Upper lobe of right lung (tissue), 1 donor: ENCODE results near the gene MPZL2. TPM values are rescaled to one million over a fixed set of nuclear protein-coding genes. Genes with fewer than 3 reads are reported as not detected.
"Not testable (repeated sequence)": the region's sequence is repeated elsewhere in the genome, so short reads cannot be mapped to it uniquely, and the experiment has no call there.

Experiments used
- ATAC-seq: fragments of 200-7000 bp; cut with Tn5 transposase; one replicate; pipeline ENCODE4 v1.9.1; 2020; ENCODE audit warnings: mild to moderate bottlenecking, moderate library complexity
- DNase-seq: peaks from one replicate; pipeline ENCODE4 v3.0.0-alpha.2; 2020
- H3K27ac ChIP-seq: fragments of 200-600 bp; one replicate; pipeline ENCODE4 v1.8.0; 2022
- H3K27me3 ChIP-seq: fragments of 200-600 bp; one replicate; pipeline ENCODE4 v1.8.0; 2022; ENCODE audit warnings: mild to moderate bottlenecking
- H3K36me3 ChIP-seq: fragments of 200-600 bp; one replicate; pipeline ENCODE4 v1.8.0; 2022
- H3K4me1 ChIP-seq: fragments of 200-600 bp; one replicate; pipeline ENCODE4 v1.8.0; 2022
- H3K4me3 ChIP-seq: fragments of 200-600 bp; one replicate; pipeline ENCODE4 v1.8.0; 2022; ENCODE audit warnings: mild to moderate bottlenecking
- H3K9me3 ChIP-seq: fragments of 200-600 bp; one replicate; pipeline ENCODE4 v1.8.0; 2022
- intact Hi-C: fragments of 100-400 bp; cut with DNase I; formaldehyde crosslinking; loops from one replicate; pipeline ENCODE4 v1.11.0; 2022
- total RNA-seq: library from RNA; stranded (reverse); fragmentation: NEBNext Ultra II Directional; extraction: Animal tissue kit (Norgen Biotek cat#: 25700); gene quantifications from one replicate; pipeline ENCODE4 v1.2.1, GENCODE V29; 2021
- TF ChIP-seq, protein P1 (sequence below): fragments of 200-600 bp; IDR thresholded peaks from one replicate; pipeline ENCODE4 v1.8.0; 2022; ENCODE audit warnings: antibody characterized with exemption
- donor health status: DM: no; HTN: yes; CAD: no; lungs with severe emphysema.

MPZL2 gene
- total RNA-seq, 1 donor from 2014 or later, result 119 TPM

DNA sequence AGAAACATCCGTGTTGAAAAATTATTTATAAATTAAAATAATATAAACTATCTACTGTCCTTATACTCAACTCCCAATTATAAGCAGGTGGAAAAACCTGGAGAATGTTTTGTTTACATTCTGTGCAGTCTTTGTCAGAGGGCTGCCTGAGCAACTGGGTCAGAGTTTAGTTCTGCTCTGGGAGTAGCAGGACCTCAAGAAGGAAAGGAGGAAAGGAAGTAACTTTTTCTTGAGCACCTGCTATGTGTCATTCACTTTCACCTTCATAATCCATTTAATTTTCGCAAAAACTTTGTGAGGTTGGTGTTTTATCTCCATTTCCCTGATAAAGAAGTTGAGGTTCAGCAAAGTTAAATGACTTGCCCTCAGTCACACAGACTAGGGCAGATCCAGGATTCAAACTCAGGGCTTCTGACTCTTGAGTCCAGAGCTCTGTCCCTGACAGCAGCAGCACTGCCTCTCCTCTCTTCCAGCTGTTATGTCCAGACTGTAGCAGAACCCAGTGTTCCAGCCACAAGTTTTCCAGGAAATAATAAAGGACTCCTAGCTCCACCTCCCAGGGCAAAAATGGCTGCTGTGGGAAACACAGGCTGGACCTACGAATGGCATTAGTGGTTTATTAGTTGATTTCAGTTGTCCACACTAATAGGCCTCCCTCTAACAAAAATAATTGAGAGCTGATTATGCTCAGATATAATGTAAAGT lies 46.8 kb upstream of the MPZL2 start:
- DNase-seq (no peak), ATAC-seq (no peak)
- intact Hi-C loops, result no loop called here
- H3K27ac ChIP-seq, result no peak overlapping the region
- no peaks in the 10 kb centered on the region for H3K36me3 ChIP-seq
- no peak overlapping the region for H3K4me3 ChIP-seq
- no peaks in the 10 kb centered on the region for H3K9me3 ChIP-seq
- H3K4me1 ChIP-seq, result peaks cover 13% of the 10 kb centered on the region
- TF ChIP-seq, protein P1, sequence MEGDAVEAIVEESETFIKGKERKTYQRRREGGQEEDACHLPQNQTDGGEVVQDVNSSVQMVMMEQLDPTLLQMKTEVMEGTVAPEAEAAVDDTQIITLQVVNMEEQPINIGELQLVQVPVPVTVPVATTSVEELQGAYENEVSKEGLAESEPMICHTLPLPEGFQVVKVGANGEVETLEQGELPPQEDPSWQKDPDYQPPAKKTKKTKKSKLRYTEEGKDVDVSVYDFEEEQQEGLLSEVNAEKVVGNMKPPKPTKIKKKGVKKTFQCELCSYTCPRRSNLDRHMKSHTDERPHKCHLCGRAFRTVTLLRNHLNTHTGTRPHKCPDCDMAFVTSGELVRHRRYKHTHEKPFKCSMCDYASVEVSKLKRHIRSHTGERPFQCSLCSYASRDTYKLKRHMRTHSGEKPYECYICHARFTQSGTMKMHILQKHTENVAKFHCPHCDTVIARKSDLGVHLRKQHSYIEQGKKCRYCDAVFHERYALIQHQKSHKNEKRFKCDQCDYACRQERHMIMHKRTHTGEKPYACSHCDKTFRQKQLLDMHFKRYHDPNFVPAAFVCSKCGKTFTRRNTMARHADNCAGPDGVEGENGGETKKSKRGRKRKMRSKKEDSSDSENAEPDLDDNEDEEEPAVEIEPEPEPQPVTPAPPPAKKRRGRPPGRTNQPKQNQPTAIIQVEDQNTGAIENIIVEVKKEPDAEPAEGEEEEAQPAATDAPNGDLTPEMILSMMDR, result no peak
- H3K27me3 ChIP-seq, result peaks cover 4% of the 10 kb centered on the region

DNA sequence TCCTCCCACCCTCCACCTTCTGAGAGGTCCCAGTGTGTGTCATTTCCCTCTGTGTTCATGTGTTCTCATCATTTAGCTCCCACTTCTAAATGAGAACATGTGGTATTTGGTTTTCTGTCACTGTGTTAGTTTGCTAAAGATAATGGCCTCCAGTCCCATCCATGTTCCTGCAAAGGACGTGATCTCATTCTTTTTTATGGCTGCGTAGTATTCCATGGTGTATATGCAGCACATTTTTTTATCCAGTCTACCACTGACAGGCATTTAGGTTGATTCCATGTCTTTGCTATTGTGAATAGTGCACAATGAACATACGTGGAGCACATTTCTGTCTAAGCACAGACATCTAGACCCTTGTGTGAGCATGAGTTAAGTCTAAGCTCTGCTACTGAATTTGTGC lies 46.2 kb upstream of the MPZL2 start:
- intact Hi-C loops, result no loop called here
- TF ChIP-seq, protein P1, result no peak

DNA sequence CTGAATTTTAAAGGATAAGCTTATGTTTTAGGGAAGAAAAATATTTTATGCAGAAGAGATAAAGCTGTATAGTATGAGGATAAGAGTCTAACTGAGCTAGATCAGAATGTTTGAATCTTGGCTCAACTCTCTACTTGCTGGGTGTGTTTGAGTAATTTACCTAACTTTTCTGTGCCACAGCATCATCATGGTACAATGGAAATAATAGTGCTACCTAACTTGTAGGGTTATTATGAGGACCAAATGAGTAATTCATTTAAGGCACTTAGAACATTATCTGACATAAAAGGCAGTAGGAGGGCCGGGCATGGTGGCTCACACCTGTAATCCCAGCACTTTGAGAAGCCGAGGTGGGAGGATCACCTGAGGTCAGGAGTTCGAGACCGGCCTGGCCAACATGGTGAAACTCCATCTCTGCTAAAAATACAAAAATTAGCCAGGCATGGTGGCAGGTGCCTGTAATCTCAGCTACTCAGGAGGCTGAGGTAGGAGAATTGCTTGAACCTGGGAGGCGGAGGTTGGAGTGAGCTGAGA lies 45.0 kb upstream of the MPZL2 start:
- H3K4me1 ChIP-seq, H3K27ac ChIP-seq, H3K36me3 ChIP-seq, intact Hi-C loops, H3K4me3 ChIP-seq, H3K27me3 ChIP-seq, H3K9me3 ChIP-seq, ATAC-seq, DNase-seq: not testable (repeated sequence)

More for the DNA sequence above, 46.2 kb upstream of the MPZL2 start:
- H3K4me1 ChIP-seq, result peaks cover 7% of the 10 kb centered on the region
- no peak for ATAC-seq
- H3K4me3 ChIP-seq, result no peak overlapping the region
- H3K9me3 ChIP-seq, result no peaks in the 10 kb centered on the region
- peaks cover 4% of the 10 kb centered on the region for H3K27me3 ChIP-seq
- H3K36me3 ChIP-seq, result no peaks in the 10 kb centered on the region
- no peak overlapping the region for H3K27ac ChIP-seq
- no peak for DNase-seq

- no peak for DNase-seq
- Histone ChIP-seq H3K4me1 (peaks cover 5% of the 10 kb centered on the region), H3K27me3 (no peaks in the 10 kb centered on the region), H3K9me3 (no peaks in the 10 kb centered on the region), H3K36me3 (no peaks in the 10 kb centered on the region), H3K27ac (no peak overlapping the region), H3K4me3 (no peak overlapping the region)
- intact Hi-C loops, result no loop called here
- TF ChIP-seq, protein P1, result no peak
- ATAC-seq, result no peak
Observed at GRCh38 chr11:118306556-118306955, 42.5 kb upstream of the MPZL2 start.

- no peak for DNase-seq
- Histone ChIP-seq H3K4me1 (no peaks in the 10 kb centered on the region), H3K9me3 (no peaks in the 10 kb centered on the region), H3K4me3 (peak overlapping the region; percentile 30), H3K27ac (peak overlapping the region; percentile 53), H3K27me3 (no peaks in the 10 kb centered on the region), H3K36me3 (no peaks in the 10 kb centered on the region)
- intact Hi-C loops, result no loop called here
- ATAC-seq, result no peak
- TF ChIP-seq, protein P1, result no peak
Observed at GRCh38 chr11:118305726-118306125, 41.6 kb upstream of the MPZL2 start.

- Histone ChIP-seq H3K4me1 (no peaks in the 10 kb centered on the region), H3K4me3 (peak within 1 kb of the TSS; percentile 30), H3K36me3 (no peaks in the 10 kb centered on the region), H3K9me3 (no peaks in the 10 kb centered on the region), H3K27me3 (no peaks in the 10 kb centered on the region), H3K27ac (peak within 1 kb of the TSS; percentile 53)
- TF ChIP-seq, protein P1, result no peak
- no peak for ATAC-seq
- intact Hi-C loops, result no loop called here
- DNase-seq, result no peak
Observed at GRCh38 chr11:118304568-118305248, 40.6 kb upstream of the MPZL2 start, which contains the start of gene CD3E. Gene CD3E, plus strand, starts transcription at chr11:118304730. Its CDS starts 223 bp downstream, at chr11:118304953.
